Measurements from ENCODE around the gene AGAP3. TPM values are rescaled to one million over a fixed set of nuclear protein-coding genes. Genes with fewer than 3 reads are reported as not detected.

Gene AGAP3
- total and polyA plus RNA-seq, 2 of the 4 experiments (the other 2 are of a cell fraction) = 35.3 to 93.9 TPM

GRCh38 chr7:151148319-151149259 lies 62.3 kb downstream of the AGAP3 start (continued):
- no peak for TF ChIP-seq NFE2L2 (IDR thresholded peaks at IDR 0.05; ENCODE audit: low read depth, low read length)

- Histone ChIP-seq H4K91ac (ENCODE audit: insufficient read depth, low read depth, low read length) (no peak overlapping the region), H2BK15ac (ENCODE audit: low read depth, low read length) (no peak overlapping the region), H3K23ac (ENCODE audit: low read depth, low read length) (no peak overlapping the region), H4K5ac (ENCODE audit: low read depth, low read length) (no peak overlapping the region), H3K4me2 (ENCODE audit: low read depth, low read length) (no peak overlapping the region), H2AK5ac (ENCODE audit: low read depth, low read length) (no peak overlapping the region), H3K18ac (ENCODE audit: low read depth, low read length) (no peak overlapping the region), H2BK20ac (ENCODE audit: low read depth, low read length) (no peak overlapping the region), H3K9me3 (ENCODE audit: control insufficient read depth, insufficient read depth, low read length) (no peaks in the 10 kb centered on the region), H4K20me1 (ENCODE audit: insufficient read depth, low read length) (no peaks in the 10 kb centered on the region; the same call in 1 of the 2 replicates), H3K27me3 (ENCODE audit: control insufficient read depth, insufficient read depth, low read length) (peaks cover 56% of the 10 kb centered on the region), H3K9me1 (ENCODE audit: insufficient read depth, low read length) (no peaks in the 10 kb centered on the region), H3K4ac (ENCODE audit: low read depth, low read length) (no peak overlapping the region), H2BK120ac (ENCODE audit: low read depth, low read length) (no peak overlapping the region), H3K79me1 (ENCODE audit: low read depth in 1 of 2, low read length in 2 of 2) (no peaks in the 10 kb centered on the region), H2AFZ (replicated peaks; ENCODE audit: low read length, poor library complexity) (no peak overlapping the region), H3K27ac (ENCODE audit: insufficient read depth, low read length) (no peak overlapping the region), H3K36me3 (ENCODE audit: control insufficient read depth, insufficient read depth, low read length) (peaks cover 2% of the 10 kb centered on the region; the same call in 1 of the 2 replicates), H2BK5ac (ENCODE audit: low read depth, low read length, poor library complexity, severe bottlenecking) (no peak overlapping the region), H3K4me3 (ENCODE audit: insufficient read depth, low read depth, low read length) (no peak overlapping the region), H3K4me1 (ENCODE audit: control insufficient read depth, insufficient read depth, low read length) (no peaks in the 10 kb centered on the region), H3K14ac (replicated peaks; ENCODE audit: low read depth, low read length) (no peak overlapping the region), H2AK9ac (replicated peaks; ENCODE audit: low read depth, low read length, poor library complexity) (no peak overlapping the region), H4K8ac (ENCODE audit: low read depth in 2 of 2, low read length in 2 of 2) (no peak overlapping the region), H3K9ac (ENCODE audit: low read depth, low read length) (no peak overlapping the region), H3K56ac (ENCODE audit: extremely low read depth, insufficient read depth, low read length) (no peak overlapping the region)
- no TSS peak for BruUV-seq (replicated peaks)
- intact Hi-C loops (cut with micrococcal nuclease) (no loop called here), dilution Hi-C loops (cut with HindIII; ENCODE audit: low sequenced_read_pairs, unreplicated experiment) (no loop called here), in situ Hi-C loops (cut with MboI; ENCODE audit: low sequenced_read_pairs) (no loop called here)
- WGBS, 2 experiments (ENCODE audit: extremely low coverage in 2 of 2, insufficient read length in 1 of 2) = no CpG with 5 or more reads among the region's 3 CpGs
- ChIA-PET POLR2A (ENCODE audit: unreplicated experiment) (no interaction called here), CTCF (no interaction called here)
- DNase-seq = no peak
- ATAC-seq (ENCODE audit: low read depth) = no peak
- no peak for TF ChIP-seq POLR2A (IDR thresholded peaks at IDR 0.05; ENCODE audit: low read depth, low read length)
- no peak for TF ChIP-seq BHLHE40 (IDR thresholded peaks at IDR 0.05; ENCODE audit: low read depth, low read length)
- no peak for TF ChIP-seq SMC3 (IDR thresholded peaks at IDR 0.05; ENCODE audit: low read depth, low read length)
- no peak for TF ChIP-seq FOS (IDR thresholded peaks at IDR 0.05; ENCODE audit: low read depth, low read length)
- no peak for TF ChIP-seq CHD1 (IDR thresholded peaks at IDR 0.05; ENCODE audit: low read depth, low read length)
- no peak for TF ChIP-seq MXI1 (IDR thresholded peaks at IDR 0.05; ENCODE audit: borderline replicate concordance, low read depth, low read length)
- no peak for TF ChIP-seq USF2 (IDR thresholded peaks at IDR 0.05; ENCODE audit: low read depth, low read length)
- TF ChIP-seq MAZ (IDR thresholded peaks at IDR 0.05; ENCODE audit: borderline replicate concordance, low read depth, low read length) = no peak
- no peak for TF ChIP-seq CTCF (conservative IDR thresholded peaks at IDR 0.05; ENCODE audit: low read depth, low read length)
- TF ChIP-seq NFE2L2 (IDR thresholded peaks at IDR 0.05; ENCODE audit: low read depth, low read length) = no peak
- TF ChIP-seq RFX5 (IDR thresholded peaks at IDR 0.05; ENCODE audit: low read depth, low read length) = no peak
- no peak for TF ChIP-seq RAD21 (IDR thresholded peaks at IDR 0.05; ENCODE audit: low read length)
Measured at GRCh38 chr7:151150388-151150787, 64.1 kb downstream of the AGAP3 start.
